GM21447 (cell line): ENCODE results near the gene PACRG.

ENCODE experiments used
- ATAC-seq: cut with Tn5 transposase; IDR thresholded peaks from one replicate; pipeline ENCODE4 v1.9.1; 2021; ENCODE audit not compliant: unreplicated experiment

Gene PACRG

DNA sequence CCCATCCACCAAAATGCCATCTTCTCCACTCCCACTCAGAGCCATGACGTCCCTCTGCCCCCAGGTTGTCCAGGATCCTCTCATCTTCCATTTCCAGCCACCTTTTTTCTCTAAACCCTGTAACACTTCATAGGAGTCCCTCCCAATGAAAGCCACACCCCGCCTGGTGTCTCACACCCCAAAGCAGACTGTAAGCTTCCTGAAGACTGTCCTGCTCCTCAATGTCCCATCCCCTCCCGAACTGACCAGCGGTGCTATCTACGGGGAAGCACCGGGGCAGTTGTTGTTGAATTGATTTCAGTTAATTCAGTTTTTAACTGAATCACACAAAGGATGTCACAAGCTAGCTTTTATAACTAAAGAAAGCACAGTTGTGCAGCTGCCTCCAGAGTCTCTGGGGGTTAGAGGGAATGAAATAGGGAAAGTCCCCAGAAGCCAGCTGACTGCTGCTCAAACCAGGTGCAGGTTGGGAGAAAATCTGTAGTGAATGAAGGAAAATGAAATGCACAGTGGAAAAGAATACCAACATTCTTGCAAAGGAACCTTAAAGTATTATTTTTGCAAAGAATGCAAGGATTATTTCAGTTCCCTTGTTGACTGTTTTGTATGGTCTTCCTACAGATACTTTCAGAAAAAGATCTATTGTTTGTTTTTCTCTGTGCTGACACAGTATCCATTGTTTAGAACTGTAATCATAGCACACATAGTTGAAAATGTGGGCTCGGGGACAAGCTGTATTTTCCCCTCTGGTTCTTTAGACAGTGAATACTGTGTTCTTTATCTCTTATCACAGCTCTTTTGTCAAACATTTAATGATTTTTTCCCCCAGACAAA, 464.1 kb downstream of the PACRG start:
- no peak for ATAC-seq

DNA sequence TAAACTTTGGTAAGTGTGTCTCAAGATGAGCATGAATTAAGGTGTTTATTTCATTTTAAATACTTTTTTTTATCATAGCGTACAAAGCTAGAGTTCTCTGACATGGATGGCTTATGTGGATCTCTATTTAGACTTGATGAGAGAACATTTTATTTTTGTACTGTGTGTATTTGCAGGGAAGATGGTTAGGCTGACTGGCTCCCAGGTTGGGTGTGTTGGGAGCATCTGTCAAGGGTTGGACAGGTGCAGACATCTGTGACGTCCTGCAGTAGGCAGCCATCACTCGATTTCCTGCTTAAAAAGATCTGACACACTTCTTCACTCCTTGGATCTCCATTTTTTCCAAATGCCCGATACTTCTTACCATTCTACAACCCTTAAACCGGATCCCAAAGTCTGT, 464.8 kb downstream of the PACRG start:
- no peak for ATAC-seq

DNA sequence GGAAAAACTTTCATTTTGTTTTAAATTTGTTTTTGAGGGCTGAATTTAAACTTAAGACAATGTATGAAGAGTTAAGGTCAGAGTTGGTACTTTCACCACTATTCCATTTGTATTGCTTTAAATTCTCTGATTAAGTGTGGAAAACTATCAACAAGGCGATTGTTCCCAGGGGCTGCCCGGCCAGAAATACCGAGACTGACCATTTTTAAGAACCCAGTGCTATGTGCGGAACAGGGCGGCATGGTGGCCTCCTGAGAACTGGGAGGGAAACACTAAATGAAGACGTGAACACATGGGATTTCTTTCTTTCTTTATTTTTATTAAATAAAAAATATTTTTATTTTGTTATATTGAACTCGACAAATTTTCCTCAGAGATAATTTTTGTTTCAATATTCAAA, 465.6 kb downstream of the PACRG start:
- no peak for ATAC-seq

DNA sequence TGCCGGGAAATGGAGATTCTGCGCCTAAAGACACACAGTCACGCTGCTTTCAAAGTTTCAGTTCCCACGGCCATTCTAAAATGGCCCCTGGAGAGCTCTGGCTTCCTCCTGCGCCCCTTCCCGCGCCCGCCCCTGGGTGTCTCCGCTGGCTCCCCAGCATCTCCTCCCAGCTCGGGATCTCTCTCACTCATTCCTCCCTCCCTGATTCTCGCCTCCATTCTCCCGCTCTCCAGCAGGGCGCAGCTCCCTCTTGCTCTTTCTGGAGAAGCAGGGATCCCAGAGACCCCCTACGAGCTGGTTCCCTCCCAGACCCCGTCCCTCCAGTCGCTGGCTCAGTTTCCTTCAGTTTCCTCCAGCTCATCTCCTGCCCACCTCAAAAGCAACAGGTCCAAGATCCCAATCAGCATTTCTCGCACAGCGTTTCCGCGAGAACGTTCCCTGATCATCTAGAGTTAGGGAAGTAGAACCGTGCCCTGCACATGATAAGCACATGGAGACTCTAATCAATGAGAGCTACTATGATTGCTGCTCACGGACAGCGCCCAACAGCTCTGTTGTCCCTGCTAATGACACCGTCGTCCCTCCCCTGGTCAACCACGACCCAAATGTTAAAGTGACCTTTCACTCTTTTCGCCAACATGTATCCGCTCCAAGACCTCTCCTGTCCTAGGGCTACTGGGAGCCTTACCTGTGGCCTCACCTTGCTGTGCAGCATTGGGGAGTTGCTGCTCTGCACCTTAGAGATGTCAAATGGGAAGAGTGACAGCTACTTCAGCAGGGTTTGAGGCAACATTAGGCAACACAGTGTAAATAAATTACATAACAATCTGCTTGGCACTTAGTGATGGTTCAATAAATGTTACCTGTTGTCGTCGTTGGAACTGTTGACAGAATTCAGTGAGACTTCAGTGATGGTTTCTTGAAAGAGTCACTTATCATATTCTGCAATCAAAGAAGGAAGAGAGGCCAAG, 468.2 kb downstream of the PACRG start:
- no peak for ATAC-seq

DNA sequence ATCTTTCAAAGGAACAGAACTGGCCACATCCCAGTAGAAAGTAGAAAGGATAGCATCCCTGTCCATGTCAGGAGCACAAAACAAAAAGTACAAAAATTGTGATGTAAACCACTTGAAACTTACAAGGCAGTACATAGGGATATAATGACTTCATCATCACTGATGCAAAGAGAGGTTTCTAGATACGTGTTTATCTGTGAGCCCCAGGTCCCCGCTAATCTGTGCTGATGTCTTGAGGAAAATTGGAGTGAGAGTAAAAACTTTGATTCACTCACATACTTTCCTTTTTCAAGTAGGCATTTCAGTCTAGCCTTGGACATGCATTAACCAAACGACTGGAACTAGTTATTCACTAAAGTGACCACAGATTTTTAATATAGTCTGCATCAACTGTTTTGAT, 470.1 kb downstream of the PACRG start:
- no peak for ATAC-seq

DNA sequence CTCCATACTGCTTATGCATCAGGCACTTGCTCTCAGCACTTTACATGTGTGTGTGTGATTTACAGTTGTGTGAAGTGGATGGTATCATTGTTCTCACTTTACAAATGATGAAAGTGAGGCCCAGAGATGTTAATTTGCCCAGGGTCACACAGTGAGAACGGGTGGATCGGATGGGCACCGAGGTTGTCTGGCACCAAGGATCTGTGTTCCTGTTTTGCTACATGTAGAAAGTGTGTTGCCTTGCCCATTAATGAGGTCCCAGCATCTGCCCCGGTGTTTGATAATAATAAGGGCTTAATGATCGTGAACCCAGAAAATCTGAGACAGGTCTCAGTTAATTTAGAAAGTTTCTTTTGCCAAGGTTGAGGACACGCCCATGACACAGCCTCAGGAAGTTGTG, 470.6 kb downstream of the PACRG start:
- ATAC-seq = no peak

DNA sequence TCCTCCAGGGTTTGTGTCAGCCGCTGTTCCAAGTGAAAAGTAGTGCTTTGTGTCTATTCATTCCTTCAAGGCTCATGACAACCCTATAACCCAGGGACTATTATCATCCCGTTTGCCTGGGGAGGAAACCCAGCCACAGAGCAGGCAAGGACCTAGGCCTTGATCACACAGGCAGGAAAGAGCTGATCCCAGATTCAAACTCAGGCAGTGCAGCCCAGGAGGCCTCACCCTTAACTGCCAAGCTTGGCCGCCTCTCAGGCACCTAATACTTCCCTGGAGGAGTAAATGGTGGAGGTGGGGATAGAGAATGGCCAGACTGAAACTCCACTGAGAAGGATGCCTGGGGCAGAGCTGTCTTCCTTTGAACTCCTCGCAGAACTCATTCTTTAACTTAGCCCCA, 471.6 kb downstream of the PACRG start:
- ATAC-seq = no peak

DNA sequence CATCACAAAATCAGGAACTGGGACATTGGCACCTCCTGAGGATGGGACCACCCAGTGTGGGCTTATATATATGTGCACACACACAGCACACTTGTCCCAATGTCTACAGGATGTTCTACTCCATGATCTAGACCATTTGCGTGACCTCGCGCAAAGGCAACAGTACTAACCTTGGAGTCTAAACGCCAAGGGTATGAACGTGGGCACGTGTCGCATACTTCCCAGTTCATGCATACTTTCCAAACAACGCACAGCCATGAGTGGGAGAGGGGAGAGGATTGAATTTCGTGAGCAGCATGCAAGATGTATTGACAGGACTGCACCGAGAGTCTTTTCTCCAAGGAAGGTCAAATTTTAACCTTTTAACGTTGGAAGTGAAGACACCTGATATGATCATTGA, 472.5 kb downstream of the PACRG start:
- ATAC-seq = no peak

DNA sequence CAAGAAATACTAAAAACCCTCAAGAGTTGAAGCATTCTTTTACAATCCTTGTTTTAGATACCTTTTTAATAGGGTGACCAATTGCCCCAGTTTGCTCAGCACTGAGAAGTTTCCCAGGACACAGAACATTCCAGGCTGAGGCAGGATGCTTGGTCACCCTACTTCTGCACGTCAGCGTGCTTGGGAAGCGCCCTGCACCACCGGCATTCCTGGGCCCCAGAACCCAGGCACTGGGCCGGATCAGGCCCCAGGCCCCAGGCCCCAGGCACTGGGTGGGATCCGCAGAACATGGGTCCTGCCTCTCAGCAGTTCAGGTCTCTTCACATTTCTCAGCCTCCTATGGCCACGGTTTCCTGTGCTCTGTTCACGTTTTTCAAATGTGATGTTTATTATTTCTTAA, 472.9 kb downstream of the PACRG start:
- no peak for ATAC-seq

DNA sequence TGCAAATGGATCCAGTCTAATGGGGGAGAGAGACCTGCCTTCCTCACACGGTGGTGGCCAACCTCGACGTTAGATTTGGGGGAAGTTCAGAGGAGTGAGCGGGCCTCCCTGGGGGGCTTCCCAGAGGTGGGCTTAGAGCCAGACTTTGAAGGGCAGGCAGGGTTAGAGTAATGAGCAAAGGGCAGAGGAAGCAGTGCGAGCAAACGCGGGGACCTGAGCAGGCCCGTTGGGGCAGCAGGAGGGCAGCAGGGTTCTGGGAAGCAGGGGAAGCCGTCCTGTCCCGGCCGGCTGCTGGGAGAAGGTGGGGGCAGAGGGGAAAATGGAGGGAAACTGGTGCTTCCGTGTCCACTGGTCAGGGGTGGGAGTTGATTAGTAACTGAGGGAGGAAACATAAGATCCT, 474.1 kb downstream of the PACRG start:
- ATAC-seq = no peak

DNA sequence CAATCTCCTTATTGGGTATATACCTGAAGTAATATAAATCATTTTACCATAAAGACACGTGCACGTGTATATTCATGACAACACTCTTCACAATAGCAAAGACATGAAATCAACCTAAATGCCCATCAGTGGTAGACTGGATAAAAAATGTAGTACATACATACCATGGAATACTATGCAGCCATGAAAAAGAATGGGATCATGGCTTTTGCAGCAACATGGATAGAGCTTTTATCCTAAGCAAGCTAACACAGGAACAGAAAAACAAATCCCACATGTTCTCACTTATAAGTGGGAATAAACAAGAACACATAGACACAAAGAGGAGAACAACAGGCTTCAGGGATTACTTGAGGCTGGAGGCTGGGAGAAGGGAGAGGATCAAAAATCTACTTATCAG, 478.4 kb downstream of the PACRG start:
- ATAC-seq = no peak

DNA sequence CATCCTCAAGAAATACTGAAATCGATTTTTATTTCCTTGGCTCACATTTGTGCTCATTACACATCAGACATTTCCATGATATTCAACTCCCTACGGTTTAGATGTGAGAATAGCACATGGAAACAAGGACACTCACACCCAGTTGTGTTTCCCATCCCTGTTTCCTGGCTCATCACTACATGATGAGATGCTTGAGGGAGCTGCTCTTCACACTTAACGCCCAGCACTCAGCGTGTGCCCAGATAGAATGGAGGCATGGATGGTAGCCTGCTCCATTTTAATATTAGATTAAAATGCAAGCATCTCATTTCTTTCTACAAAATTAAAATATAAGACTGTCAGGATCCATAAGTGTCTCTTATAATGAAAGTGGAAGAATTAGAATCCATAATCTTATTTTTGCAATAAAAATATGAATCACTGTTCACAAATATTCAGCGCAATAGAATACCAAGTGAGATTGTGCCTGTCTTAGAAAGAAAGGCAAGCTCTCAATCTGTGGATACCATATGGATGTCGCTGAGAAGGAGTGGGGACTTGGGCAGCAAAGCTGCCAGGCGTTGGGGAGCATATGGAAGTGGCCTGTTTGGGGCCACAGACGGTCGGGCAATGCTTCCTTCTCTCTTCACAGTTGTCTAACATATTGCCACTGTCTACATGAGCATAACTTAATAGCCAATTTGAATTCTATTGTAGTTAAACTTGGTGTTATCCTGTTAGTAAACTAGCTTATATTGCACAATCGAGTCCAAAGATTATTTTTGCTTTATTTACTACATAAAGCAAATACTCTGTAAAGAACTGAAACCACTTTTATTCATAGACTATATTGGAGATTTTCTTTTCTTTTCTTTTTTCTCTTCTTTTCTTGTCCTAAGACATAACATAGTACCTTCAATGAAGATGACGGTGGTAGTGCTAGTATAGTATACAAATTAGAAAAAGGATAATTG, 479.9 kb downstream of the PACRG start:
- no peak for ATAC-seq

DNA sequence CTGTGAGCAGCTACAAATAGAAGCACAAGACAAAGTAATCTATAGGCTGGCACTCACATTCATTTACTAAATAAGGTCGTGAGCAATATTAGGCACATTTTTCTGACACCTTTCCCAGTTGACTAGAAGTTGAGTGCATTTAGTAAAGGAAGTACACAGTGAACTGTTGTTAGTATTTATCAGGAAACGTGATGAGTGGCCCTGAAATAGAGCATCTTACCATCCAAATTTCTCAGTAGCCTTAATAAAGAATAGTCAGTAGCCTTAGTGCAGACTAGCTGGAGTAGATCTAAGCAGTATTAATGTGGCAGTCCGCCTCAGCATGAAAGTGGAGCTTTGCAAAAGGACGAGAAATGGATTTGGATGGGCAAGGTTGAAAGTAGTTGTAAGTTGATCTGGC, 481.2 kb downstream of the PACRG start:
- ATAC-seq = no peak

DNA sequence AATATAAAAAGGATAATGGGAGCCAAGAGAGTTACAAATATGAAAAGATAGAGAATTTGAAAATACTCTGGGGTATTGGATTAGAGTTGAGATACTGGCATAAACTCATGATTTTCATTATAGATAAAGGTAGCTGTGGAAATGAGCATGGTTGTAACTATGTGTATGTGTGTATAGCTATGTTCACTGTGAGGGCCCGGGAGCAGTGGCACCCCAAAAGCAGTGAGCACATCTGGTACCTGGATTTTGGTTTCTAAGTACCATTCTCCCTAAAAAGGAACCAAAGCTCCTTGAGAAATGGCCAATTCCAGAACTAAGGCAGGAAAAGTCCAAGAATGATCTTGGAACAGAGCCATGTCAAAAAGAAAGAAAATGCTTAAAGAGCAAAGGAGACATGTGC, 484.3 kb downstream of the PACRG start:
- no peak for ATAC-seq

DNA sequence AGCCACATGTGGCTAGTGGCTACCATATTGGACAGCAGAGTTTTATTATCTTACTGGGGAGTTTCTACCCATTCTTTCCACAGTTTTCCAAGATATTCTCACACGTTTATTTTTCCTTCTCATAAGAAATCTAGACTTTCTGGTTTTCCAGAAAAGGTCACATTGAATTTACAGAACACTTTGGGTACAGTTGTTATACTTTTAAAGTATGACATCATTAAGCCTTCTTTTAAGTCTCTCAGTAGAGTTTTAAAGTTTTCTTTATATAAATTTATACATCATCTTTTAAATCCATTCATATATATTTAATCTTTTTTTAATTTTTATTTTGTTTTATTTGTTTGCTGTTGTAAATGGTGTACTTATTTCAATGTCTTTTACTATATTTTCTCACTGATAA, 486.5 kb downstream of the PACRG start:
- no peak for ATAC-seq

DNA sequence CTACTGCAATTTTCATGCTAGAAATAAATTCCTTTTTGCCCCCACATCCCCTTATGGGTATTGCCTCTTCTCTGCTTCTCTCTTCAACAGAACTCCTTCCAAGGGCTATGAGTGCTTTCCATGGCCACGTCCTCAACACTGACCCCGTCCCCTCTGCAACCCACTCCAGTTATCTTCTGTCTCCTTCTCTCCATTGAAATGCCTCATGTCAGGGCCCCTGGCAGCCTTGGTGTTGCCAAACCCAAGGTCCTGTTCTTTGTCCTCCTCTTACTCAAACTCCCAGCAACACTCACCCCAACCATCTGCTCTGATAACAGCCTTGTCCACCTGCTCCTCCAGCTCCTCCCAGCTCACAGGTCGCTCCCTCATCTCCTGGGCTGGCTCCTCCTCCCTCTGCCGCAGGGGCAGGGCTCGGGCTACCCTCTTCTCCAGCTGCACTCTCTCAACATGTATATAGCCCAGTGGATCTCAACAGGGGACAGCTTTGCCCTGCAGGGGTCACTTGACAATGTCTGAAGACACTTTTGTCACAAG, 490.7 kb downstream of the PACRG start:
- no peak for ATAC-seq

DNA sequence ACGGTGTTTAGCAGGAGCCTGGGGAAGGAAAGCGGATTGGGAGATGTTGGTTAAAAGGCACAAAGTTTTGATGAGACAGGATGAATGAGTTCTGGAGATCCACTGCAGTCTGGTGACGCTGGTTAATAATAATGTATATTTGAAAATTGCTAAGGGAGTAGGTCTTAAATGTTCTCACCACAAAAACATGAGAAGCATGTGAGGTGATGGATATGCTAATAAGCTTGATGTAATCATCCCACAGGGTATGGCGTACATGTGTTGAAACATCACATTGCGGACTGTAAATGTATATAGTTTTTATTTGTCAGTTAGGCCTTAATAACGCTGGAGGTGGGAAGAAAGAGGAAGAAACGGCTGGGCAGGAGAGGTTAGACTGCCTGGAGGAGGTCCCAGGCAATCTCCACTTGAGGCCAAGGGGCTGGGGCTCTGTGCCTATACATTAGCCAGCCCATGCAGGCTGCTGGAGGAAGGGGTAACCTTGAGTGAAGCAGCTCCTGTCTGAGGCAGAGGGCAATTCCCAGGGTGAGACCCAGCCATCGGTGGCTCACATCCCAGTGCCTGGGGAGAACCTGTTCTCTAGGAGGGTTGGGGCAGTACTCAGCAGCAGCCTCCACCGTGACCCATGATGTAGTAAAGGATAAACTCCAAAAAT, 498.5 kb downstream of the PACRG start:
- ATAC-seq = no peak

DNA sequence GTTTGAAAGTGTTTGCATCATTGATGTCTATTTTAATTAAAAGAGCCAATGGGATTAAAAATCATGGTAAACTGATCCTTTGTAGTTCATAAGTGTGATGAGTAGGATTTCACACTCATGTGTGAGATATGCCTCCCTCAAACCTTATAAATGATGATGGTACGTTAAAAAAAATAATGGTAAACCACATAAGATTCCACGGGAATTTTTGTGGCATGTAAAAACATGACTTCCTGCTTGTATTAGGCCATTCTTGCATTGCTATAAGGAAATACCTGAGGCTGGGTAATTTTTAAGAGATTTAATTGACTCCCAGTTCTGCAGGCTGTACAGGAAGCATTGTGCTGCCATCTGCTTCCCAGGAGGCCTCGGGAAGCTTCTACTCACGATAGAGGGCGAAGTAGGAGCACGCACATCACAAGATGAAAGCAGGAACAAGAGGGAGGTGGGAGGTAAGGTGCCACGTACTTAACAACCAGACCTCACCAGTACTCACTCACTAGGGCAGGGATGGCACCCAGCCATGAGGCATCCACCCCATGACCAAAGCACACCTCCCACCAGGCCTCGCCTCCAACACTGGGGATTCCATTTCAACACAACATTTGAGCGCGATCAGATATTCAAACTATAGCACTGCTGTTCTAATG, 499.2 kb downstream of the PACRG start:
- no peak for ATAC-seq

DNA sequence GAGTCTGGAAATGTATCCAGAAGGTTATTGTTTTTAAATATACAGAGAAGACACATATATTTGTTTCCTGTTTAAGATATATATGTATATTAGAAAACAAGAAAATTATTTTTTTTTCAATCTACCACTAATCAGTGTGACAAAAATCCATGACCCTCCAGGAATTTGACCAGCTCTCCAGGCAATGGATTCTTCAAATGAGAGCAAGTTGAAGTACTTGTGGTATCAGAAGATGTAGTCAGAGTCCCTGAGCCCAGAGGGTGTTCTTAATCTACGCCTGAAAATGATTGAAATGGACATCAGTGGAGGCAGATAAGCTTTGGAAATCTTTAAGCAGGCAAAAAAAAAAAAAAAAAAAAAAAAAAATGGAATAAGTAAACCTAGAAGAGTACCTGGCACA, 500.3 kb downstream of the PACRG start:
- no peak for ATAC-seq

DNA sequence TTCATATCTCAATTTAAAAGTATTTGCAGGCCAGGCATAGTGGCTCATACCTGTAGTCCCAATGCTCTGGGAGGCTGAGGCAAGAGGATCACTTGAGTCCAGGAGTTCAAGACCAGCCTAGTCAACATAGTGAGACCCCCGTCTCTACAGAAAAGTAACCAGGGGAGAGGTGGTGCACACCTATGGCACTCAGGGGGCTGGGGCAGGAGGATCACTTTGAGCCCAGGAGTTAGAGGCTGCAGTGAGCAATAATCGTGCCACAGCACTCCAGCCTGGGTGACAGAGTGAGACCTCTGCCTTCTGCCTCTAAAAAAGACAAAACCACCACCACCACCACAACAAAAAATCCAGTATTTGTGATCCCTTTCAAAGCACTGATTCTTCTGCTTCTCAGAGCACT, 501.3 kb downstream of the PACRG start:
- no peak for ATAC-seq
